AG09309 (cell line): Measurements from ENCODE around the gene GOLGA3.

Experiments used
- DNase-seq: peaks from one replicate; pipeline ENCODE4 v3.0.0-alpha.2; 2010; ENCODE audit warnings: low read depth
- H3K4me3 ChIP-seq: 2 replicates; pipeline ENCODE4 v1.5.1; 2011; ENCODE audit warnings: mild to moderate bottlenecking, low read depth, low read length, moderate library complexity; ENCODE audit not compliant: control insufficient read depth
- CTCF ChIP-seq: IDR thresholded peaks from 2 replicates; pipeline ENCODE4 v1.5.1; 2011; ENCODE audit warnings: mild to moderate bottlenecking, low read depth, low read length, inconsistent platforms; ENCODE audit not compliant: insufficient read depth, control insufficient read depth; ENCODE audit errors: missing control alignments

Gene GOLGA3

GRCh38 chr12:132731574-132731973 is 97.1 kb downstream of the GOLGA3 start:
- no peak overlapping the region for H3K4me3 ChIP-seq
- no peak for TF ChIP-seq CTCF
- DNase-seq, result no peak

- no peak for DNase-seq
- no peak overlapping the region for H3K4me3 ChIP-seq
- no peak for TF ChIP-seq CTCF
Observed at GRCh38 chr12:132730353-132730752, 98.3 kb downstream of the GOLGA3 start.

DNA sequence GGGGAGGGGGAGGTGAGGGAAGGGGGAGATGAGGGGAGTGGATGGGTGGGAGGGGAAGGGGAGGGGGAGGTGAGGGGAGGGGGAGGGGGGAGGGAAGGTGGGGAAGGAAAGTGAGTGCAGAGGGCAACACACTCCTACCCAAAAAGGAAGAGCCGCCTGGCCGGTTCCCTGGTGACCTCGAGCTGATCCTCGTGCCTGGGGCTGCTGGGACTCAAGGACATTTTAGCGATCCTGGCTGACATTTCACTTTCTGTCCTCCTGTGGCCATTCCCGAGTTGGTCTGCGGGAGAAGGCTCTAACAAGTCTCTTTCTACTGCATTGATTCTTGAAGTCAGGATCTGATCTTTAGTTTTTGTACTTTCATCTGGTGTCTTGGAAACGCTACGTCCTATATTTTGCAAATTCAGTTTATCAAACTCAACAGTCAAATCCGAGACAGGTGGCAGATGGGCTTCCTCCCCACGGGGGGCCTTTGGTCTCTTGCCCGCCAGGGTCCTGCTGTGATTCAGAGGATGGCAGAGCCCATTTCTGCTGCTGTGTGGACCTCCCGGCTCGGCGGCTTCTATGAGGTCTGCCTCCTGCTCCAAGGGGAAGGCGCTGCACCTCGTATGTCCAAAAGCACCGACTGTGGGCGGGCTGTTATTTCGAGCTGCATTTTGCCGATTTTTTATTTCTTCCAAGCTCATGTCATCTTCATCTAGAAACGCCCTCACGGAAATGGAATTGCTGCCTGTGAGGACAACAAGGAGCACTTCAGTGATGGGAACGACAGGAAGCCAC is 98.9 kb downstream of the GOLGA3 start:
- H3K4me3 ChIP-seq, result no peak overlapping the region
- no peak for TF ChIP-seq CTCF
- no peak for DNase-seq

DNA sequence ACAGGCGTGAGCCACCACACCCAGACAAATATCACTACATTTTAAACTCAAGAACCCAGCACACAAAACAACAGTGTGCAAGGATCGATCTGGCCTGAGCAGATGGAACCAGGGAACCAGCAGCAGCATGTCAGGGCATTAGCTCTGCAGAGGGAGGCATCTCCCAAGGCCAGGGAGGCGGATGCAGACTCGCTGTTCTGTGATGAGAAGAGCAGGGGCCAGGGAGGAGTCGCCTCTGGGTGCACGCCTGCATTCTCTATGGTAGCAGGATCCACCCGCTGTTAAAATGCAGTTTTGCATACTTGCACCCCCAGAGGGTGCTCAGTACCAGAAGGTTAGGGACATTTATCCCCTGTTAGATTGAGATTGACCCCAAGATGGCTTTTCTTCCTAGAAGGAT is 100.2 kb downstream of the GOLGA3 start:
- TF ChIP-seq CTCF, result no peak
- DNase-seq, result no peak
- no peak overlapping the region for H3K4me3 ChIP-seq

DNA sequence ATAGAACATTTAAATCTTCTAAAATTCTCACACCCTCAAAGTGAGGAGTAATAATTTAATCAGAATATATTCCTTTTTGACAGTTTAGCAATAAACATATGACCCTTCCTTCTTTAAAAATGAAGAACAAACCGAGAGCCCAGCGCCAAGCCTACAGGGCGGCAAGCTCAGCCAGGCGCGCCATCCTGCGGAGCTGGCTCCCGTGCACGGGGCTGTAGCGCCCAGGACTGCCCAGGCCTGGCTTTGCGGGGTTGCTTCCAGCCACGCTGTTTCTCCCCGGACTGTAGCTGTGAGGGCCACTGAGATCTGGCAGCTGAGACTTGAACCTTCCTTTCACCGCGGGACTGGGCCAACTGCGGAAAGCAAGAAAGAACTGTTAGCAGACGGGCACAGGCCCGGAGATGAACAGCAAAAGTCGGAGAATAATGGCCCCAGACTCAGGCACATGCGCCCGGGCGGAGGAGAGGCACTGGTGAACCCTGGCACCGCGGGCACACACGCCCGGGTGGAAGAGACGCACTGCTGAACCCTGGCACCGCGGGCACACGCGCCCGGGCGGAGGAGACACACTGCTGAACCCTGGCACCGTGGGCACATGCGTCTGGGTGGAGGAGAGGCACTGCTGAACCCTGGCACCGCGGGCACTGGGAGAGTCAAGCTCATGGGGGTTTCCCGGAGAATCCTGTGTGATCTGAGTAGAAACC is 101.4 kb downstream of the GOLGA3 start:
- no peak overlapping the region for H3K4me3 ChIP-seq
- no peak for DNase-seq
- TF ChIP-seq CTCF, result no peak

GRCh38 chr12:132726386-132726785 is 102.3 kb downstream of the GOLGA3 start:
- no peak overlapping the region for H3K4me3 ChIP-seq

More at GRCh38 chr12:132726386-132726785, 102.3 kb downstream of the GOLGA3 start:
- DNase-seq, result no peak
- no peak for TF ChIP-seq CTCF
